Panc1 (cell line): Measurements from ENCODE around the gene BCAS3. TPM values are rescaled to one million over a fixed set of nuclear protein-coding genes. Genes with fewer than 3 reads are reported as not detected.

Source experiments
- ATAC-seq: fragments of 200-7000 bp; cut with Tn5 transposase; 2 replicates; pipeline ENCODE4 v1.9.1; 2020; ENCODE audit warnings: mild to moderate bottlenecking, moderate library complexity
- BruUV-seq: library from RNA; stranded (reverse); fragments of 400-500 nt; replicated peaks from 2 replicates; lab custom pipeline; 2021; lab: Mats Ljungman, UMichigan
- CTCF ChIA-PET: fragments of 300-600 bp; sonication (Branson Sonifier 250); formaldehyde crosslinking; loops from one replicate; lab custom pipeline; 2022; ENCODE audit warnings: antibody characterized with exemption; lab: Charles Lee
- POLR2A ChIA-PET: fragments of 300-600 bp; sonication (Branson Sonifier 250); formaldehyde crosslinking; loops from one replicate; lab custom pipeline; 2022; ENCODE audit warnings: antibody characterized with exemption; lab: Charles Lee
- DNase-seq: peaks from one replicate; pipeline ENCODE4 v3.0.0-alpha.2; 2010; ENCODE audit warnings: low read depth, low spot score
- H3K27ac ChIP-seq: 2 replicates; pipeline ENCODE4 v1.5.1; 2011; ENCODE audit warnings: mild to moderate bottlenecking, low read length, inconsistent platforms
- H3K27me3 ChIP-seq: fragments of 200-500 bp; sonication (Bioruptor generic); 2 replicates; pipeline ENCODE4 v1.6.0; 2014; ENCODE audit warnings: low read length, inconsistent platforms; ENCODE audit not compliant: control insufficient read depth, insufficient read depth
- H3K36me3 ChIP-seq: fragments of 200-500 bp; sonication (Bioruptor generic); 2 replicates; pipeline ENCODE4 v1.5.1; 2014; ENCODE audit warnings: inconsistent platforms, mild to moderate bottlenecking, low read length, moderate library complexity; ENCODE audit not compliant: control insufficient read depth, insufficient read depth
- H3K4me1 ChIP-seq: 2 replicates; pipeline ENCODE4 v1.5.1; 2011; ENCODE audit warnings: inconsistent platforms, mild to moderate bottlenecking, low read length, moderate library complexity; ENCODE audit not compliant: control insufficient read depth, insufficient read depth
- H3K4me3 ChIP-seq, 2 experiments: 2 replicates each; pipeline ENCODE4 v1.5.1; 2011 to 2012; ENCODE audit warnings: low read depth in 2 of 2, low read length in 2 of 2, mild to moderate bottlenecking in 2 of 2, inconsistent platforms in 1 of 2, moderate library complexity in 1 of 2
- H3K9me3 ChIP-seq: fragments of 200-500 bp; sonication (Bioruptor generic); 2 replicates; pipeline ENCODE4 v1.5.1; 2014; ENCODE audit warnings: low read depth, mild to moderate bottlenecking, inconsistent platforms, low read length, moderate library complexity; ENCODE audit not compliant: control insufficient read depth, insufficient read depth
- POLR2AphosphoS5 ChIP-seq: IDR thresholded peaks from 2 replicates; pipeline ENCODE4 v1.6.1; 2012; ENCODE audit warnings: mild to moderate bottlenecking, low read depth, low read length, moderate library complexity
- SIN3A ChIP-seq: IDR thresholded peaks from 2 replicates; pipeline ENCODE4 v1.6.1; 2012; ENCODE audit warnings: low read depth, mild to moderate bottlenecking, low read length, moderate library complexity, borderline replicate concordance; ENCODE audit not compliant: insufficient read depth
- TCF7L2 ChIP-seq: IDR thresholded peaks from 2 replicates; pipeline ENCODE4 v1.6.1; 2011; ENCODE audit warnings: mild to moderate bottlenecking, low read depth, low read length, inconsistent platforms
- in situ Hi-C: cut with HindIII; loops from 2 replicates; pipeline ENCODE4 v1.10.0; 2016; ENCODE audit warnings: low sequenced_read_pairs, low pct_unique_long_range_greater_than_20kb
- intact Hi-C: fragments of 100-400 bp; cut with micrococcal nuclease; formaldehyde crosslinking; loops from one replicate; pipeline ENCODE4 v1.10.0; 2022; ENCODE audit not compliant: unreplicated experiment
- total RNA-seq: library from RNA; stranded (reverse); gene quantifications from one replicate; pipeline ENCODE4 v1.2.1, GENCODE V29; 2021; ENCODE audit not compliant: unreplicated experiment
- TF ChIP-seq, protein P1 (sequence below), 2 experiments: IDR thresholded peaks; 2 replicates each; pipeline ENCODE4 v1.6.1; 2011 to 2012; ENCODE audit warnings: low read depth in 2 of 2, control low read depth in 1 of 2, low read length in 1 of 2, mild to moderate bottlenecking in 1 of 2, moderate library complexity in 1 of 2; ENCODE audit not compliant: insufficient read depth in 1 of 2
- TF ChIP-seq, protein P2 (sequence below): fragments of 450-650 bp; IDR thresholded peaks from 2 replicates; pipeline ENCODE4 v1.5.1; 2017; ENCODE audit warnings: mild to moderate bottlenecking

Gene BCAS3
- total RNA-seq, 1 experiment from 2014 or later = 9.3 TPM

DNA sequence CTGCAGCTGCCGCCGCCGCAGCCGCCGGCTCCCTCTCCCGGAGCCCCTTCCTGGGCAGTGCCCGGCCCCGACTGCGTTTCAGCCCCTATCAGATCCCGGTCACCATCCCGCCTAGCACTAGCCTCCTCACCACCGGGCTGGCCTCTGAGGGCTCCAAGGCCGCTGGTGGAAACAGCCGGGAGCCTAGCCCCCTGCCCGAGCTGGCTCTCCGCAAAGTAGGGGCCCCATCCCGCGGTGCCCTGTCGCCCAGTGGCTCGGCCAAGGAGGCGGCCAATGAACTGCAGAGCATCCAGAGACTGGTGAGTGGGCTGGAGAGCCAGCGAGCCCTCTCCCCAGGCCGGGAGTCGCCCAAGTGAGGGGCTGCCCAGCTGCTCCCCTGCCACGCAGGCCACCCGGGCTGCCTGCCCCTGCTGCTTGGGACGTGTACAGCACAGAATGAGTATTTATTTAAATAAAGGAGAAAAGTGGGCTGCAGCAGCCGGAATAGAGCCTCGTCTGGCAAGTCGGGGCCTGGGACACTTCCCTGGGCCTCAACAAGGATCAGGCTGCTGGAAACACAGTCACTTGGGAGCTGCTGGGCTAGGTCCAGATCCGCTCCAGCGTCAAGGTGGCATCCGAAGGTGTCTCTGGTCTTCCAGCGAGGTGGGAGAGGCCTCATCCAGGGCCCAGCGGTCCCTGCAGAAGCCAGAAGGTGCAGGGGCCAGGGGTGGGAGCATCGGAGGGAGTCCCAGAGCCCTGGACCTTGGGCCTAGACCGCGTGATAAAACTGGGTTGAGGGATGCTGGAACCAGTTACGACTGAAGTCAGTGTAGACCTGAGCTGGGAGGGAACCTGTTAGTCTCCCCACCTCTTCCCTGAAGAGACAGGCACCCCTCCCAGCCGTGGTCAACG lies 730.7 kb downstream of the BCAS3 start:
- H3K4me3 ChIP-seq = no peak overlapping the region; a peak in 1 of 4 replicates
- DNase-seq = no peak
- ChIA-PET CTCF (interaction anchor here (0.6 to 1.5 kb wide), 4 partner anchors 9 to 437 kb away, joined by 3 to 5 read pairs (median 3); partner anchors contain the start of gene TBX2), POLR2A (no interaction called here)
- H3K4me1 ChIP-seq = peaks cover 18% of the 10 kb centered on the region
- peak overlapping the region; percentile 63; the same call in 1 of the 2 replicates for H3K27ac ChIP-seq
- H3K27me3 ChIP-seq = no peaks in the 10 kb centered on the region
- TF ChIP-seq, protein P1, sequence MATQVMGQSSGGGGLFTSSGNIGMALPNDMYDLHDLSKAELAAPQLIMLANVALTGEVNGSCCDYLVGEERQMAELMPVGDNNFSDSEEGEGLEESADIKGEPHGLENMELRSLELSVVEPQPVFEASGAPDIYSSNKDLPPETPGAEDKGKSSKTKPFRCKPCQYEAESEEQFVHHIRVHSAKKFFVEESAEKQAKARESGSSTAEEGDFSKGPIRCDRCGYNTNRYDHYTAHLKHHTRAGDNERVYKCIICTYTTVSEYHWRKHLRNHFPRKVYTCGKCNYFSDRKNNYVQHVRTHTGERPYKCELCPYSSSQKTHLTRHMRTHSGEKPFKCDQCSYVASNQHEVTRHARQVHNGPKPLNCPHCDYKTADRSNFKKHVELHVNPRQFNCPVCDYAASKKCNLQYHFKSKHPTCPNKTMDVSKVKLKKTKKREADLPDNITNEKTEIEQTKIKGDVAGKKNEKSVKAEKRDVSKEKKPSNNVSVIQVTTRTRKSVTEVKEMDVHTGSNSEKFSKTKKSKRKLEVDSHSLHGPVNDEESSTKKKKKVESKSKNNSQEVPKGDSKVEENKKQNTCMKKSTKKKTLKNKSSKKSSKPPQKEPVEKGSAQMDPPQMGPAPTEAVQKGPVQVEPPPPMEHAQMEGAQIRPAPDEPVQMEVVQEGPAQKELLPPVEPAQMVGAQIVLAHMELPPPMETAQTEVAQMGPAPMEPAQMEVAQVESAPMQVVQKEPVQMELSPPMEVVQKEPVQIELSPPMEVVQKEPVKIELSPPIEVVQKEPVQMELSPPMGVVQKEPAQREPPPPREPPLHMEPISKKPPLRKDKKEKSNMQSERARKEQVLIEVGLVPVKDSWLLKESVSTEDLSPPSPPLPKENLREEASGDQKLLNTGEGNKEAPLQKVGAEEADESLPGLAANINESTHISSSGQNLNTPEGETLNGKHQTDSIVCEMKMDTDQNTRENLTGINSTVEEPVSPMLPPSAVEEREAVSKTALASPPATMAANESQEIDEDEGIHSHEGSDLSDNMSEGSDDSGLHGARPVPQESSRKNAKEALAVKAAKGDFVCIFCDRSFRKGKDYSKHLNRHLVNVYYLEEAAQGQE (IDR thresholded peaks at IDR 0.05; ENCODE audit: insufficient read depth in 1 of 2, low read depth in 2 of 2, low read length in 1 of 2) = no peak
- TF ChIP-seq POLR2AphosphoS5 (no peak), TCF7L2 (no peak), SIN3A (no peak)
- TF ChIP-seq, protein P2, sequence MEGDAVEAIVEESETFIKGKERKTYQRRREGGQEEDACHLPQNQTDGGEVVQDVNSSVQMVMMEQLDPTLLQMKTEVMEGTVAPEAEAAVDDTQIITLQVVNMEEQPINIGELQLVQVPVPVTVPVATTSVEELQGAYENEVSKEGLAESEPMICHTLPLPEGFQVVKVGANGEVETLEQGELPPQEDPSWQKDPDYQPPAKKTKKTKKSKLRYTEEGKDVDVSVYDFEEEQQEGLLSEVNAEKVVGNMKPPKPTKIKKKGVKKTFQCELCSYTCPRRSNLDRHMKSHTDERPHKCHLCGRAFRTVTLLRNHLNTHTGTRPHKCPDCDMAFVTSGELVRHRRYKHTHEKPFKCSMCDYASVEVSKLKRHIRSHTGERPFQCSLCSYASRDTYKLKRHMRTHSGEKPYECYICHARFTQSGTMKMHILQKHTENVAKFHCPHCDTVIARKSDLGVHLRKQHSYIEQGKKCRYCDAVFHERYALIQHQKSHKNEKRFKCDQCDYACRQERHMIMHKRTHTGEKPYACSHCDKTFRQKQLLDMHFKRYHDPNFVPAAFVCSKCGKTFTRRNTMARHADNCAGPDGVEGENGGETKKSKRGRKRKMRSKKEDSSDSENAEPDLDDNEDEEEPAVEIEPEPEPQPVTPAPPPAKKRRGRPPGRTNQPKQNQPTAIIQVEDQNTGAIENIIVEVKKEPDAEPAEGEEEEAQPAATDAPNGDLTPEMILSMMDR = no peak
- in situ Hi-C loops (no loop called here), intact Hi-C loops (loop anchor here (5.0 kb wide), 1 partner anchor 436 kb away; no protein-coding TSS in a partner anchor)
- no peak for ATAC-seq
- H3K36me3 ChIP-seq = no peaks in the 10 kb centered on the region
- no peaks in the 10 kb centered on the region for H3K9me3 ChIP-seq
- no TSS peak for BruUV-seq

DNA sequence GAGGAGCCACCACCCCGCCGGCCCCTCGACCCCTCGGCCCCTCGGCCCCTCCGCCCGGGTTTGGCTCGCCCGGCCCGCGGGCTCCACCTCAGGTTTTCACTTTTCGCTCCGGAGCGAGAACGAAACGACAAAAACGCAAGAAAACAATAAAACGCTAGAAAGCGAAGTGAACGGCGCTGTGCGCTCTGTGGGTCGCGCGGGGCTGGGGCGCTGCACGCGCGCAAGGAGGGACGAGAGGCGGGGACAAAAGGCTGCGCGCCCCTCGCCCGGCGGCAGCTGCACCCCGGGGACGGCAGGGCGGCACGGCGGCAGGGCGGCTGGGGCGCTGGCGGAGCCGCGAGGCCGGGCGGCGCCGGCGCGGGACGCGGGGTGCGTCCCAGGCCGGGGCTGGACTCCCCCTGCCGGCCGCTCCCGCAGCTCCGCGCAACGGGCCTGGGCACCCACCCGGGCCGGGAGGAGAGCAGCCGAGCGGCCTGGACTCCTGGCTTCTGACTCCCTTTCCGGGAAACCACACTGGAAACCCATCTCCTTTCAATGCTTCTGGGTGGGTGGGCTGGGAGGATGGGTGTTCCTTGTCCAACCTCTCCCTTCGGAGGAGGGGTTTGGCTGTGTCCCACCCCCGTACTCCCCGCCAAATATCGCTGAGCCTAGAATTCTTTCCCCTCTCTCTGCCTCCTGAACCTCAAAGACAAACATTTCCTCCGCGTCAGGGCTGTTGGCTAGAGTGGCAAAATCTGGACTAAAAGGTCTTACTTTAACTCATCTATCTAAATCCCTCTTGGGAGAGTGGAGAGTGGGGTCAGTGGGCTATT lies 731.9 kb downstream of the BCAS3 start:
- peak; percentile 65 for ATAC-seq
- in situ Hi-C loops (no loop called here), intact Hi-C loops (loop anchor here (5.0 kb wide), 1 partner anchor 437 kb away; no protein-coding TSS in a partner anchor)
- Histone ChIP-seq H3K36me3 (no peaks in the 10 kb centered on the region), H3K27me3 (no peaks in the 10 kb centered on the region), H3K9me3 (no peaks in the 10 kb centered on the region), H3K4me1 (peaks cover 21% of the 10 kb centered on the region), H3K27ac (peak overlapping the region; percentile 63), H3K4me3 (peak overlapping the region; percentile 36 to 43)
- ChIA-PET CTCF (interaction anchor here (0.5 to 0.6 kb wide), 2 partner anchors 92 to 176 kb away, joined by 3 read pairs; no protein-coding TSS in a partner anchor), POLR2A (interaction anchor here (0.6 kb wide), 1 partner anchor 305 kb away, joined by 4 read pairs; no protein-coding TSS in a partner anchor)
- DNase-seq = no peak
- no TSS peak for BruUV-seq
- no peak; the same call in 1 of the 2 replicates for TF ChIP-seq POLR2AphosphoS5
- TF ChIP-seq, protein P2 = peak; percentile 83
